Activated effector memory CD4-positive, alpha-beta T cell treated with anti-CD3 and anti-CD28 coated beads, Interleukin-2, amount 50 U/mL, for 16 hours (primary cell): ENCODE data around the gene PTGFRN.
"Not testable (repeated sequence)": the region's sequence is repeated elsewhere in the genome, so short reads cannot be mapped to it uniquely, and the experiment has no call there.

Source experiments
- DNase-seq: peaks from one replicate; pipeline ENCODE4 v3.0.0-alpha.2; 2020

The PTGFRN gene

DNA sequence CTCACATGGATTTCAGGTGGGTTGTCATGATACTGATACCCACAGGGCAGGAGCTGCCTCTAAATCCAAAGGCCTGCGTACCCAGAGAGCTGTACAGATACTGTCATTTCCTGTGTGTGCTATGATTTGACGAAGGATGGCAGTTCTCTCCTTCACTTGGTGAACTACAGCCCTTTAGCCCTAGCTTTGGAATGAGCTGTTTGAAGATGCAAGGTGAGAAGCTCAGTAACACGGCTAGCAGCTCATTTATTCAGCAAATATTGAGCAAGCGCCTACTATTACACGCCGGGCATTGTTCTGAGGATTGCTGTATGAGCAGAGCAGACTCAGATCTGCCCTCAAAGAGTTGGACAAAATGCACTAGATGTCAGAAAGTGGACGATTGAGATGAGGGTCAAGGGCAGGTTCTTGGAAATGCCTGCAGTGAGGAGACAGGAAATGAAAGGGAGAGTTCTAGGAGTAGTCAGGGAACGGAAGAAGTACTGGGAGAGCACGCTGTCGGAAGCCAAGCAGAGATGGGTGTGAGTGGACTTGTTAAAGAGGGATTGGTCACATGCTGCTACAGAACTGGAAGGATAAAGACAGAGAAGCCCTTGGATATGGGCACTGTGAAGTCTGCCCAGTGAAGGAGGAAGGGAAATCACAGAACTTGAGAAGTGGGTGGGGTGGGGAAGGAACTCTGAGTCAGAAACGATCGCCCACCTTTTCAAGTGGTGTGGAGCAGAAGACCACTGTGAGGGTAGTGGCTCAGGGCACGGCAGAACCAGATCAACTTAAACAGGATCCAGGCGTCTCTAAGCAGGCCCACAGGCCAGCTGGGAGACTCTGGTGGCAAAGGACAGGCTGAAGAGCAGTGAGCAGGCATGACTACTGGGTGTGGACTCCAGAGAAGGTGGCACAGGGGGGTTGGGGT, 7.1 kb downstream of the PTGFRN start:
- DNase-seq, result no peak

DNA sequence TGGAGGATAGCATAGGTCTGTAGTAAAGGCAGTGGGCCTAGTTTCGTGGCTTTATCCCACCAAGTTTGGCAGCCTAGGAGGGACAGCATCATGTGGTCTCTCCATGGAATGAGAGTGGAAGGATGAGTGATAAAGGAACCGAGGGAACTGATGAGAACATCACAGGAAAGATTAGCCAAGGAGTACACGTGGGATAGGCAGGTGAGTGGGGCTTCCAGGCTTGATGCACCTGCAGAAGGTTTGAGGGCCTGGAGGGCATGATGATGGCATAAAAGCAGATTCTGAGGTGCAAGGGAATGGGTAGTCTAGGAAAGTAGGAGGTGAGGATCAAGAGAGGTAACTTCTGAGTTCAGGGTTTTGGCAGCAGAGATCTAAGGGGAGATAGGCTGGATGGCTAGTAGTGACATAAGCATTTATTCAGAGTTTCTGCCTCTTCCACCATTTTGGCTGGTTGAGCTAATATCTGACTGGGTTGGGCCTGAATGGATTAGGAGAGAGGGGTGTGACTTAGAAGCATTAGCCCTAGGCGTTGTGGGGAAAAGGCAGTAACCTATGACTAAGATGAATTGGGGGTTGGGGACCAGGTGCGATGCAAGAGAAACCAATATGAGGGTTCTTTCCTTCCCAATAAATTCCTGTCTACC, 9.1 kb downstream of the PTGFRN start:
- no peak for DNase-seq

DNA sequence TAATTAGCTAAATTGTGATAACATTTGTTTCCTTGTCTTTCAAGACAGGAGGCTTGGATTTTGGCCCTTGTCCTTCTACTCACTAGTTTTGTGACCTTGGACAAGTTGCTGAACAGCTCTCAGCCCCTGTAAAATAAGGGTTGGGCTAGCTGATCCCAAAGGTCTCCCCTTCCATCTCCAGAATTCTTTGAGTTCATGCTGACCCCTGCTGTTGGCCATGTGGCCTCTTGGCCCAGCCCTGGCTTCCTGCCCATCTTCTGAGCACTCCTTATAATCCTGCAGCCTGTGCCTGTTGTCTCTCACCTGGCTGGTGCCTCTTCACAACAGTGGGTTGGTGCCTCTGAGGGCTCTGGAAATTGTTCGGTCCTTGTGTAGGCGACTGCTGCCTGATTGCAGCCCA, 10.1 kb downstream of the PTGFRN start:
- no peak for DNase-seq

DNA sequence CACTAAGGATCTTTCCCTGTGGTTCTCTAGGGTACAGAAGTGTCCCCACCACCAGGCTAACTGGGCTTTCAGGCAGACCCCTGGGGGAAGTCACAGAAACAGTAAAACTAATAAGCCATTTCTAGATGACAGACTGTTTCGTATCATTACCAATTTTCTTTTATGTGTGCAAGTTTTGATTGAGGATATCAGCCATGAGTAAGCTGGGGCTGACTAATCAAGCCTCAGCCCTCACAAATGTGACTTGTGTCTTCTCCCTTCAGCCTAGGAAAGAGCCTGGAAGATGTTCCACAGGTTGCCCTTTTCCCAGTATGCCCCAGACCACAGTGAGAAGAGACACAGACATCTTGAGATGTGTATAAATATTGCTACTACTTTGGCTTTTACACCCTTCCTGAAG, 10.5 kb downstream of the PTGFRN start:
- no peak for DNase-seq

DNA sequence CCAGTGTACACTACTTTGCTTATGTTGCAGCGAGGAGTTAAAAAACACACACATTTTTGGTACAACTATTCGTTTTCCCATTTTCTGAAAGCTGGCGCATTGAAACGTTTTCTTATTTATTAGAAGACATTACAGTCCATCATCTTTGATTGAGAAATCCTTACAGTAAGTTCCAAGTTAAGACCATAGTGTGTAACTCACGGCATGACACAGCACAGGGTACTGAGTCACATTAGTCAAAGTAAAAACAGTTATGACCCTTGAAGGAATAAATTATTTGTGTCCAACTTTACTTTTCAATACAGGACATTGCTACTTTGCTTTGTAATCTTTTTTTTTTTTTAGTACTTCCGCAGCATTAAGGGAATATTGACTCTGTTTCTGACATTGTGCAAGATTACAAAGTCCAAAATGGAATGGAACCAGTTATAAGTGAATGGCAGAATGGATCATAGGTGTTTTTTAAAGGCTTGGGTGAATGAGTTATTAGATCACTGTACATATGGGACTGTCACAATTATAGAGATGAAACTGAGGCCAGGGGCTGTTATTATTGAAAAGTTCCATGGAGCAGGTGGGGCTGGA, 11.7 kb downstream of the PTGFRN start:
- no peak for DNase-seq

DNA sequence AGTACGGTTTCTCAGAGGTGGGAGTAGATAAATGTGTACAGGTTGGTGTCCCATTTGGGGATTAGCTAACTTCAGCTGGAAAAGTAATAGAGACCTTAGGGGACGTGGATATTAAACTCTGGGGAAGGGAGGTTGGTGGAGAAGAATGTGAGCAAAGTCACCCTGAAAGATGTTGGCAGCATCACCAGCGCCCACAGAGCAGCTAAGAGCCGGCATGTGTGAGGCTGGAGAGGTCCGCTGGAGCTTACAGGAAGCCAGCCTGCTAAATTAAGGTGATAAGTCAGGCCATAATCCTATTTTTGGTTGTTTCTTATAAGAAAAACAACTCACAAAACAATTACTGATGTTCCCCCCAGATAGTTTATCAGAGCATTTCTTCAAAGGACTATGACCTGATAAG, 12.2 kb downstream of the PTGFRN start:
- no peak for DNase-seq

DNA sequence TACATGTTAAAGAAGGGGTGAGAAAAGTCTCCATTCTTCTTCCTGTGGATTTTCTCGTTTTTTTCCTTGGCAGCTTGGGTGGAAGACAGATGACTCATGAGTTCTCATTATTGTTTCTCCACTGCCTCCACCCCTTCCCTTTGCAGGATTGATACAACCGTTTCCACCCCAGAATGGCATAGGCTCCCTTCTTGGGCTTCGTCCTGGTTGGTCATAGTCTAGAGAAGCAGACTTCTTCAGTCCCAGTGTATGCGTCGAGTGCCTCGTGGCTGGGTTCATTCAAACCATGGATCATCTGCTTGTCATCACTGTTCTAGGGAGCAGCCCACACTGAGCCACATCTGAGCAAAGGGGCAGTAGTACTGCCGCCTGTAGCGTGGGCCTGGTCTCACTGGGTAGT, 13.7 kb downstream of the PTGFRN start:
- no peak for DNase-seq

DNA sequence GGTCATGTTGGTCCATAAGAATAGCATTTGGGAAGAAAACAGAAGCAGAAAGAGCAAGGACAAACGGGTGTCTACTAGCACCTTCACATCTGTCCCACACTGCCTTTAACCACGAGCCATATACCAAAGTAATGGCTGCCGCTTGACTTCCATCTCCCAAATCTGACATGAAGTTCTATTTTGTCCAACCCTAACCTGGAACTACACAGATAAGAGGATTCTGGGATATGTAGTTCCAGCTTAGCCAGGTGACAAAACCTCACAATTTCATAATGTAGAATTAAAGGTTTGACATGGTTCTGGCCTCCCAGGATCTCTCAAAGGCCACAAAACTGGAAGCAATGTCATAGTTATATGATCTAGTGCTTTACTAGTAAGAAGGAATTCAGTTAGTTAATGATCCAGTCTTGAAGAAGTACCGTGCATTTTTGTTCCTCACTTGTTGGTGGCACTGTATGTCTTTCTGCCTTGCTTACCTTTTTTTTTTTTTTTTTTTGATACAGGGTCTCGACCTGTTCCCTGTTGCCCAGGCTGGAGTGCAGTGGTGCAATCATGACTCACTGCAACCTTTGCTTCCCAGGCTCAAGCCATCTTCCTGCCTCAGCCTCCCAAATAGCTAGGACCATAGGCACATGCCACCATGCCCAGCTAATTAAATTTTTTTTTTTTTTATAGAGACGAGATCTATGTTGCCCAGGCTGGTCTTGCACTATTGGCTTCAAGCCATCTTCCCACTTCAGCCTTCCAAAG, 17.5 kb downstream of the PTGFRN start:
- DNase-seq, result no peak

DNA sequence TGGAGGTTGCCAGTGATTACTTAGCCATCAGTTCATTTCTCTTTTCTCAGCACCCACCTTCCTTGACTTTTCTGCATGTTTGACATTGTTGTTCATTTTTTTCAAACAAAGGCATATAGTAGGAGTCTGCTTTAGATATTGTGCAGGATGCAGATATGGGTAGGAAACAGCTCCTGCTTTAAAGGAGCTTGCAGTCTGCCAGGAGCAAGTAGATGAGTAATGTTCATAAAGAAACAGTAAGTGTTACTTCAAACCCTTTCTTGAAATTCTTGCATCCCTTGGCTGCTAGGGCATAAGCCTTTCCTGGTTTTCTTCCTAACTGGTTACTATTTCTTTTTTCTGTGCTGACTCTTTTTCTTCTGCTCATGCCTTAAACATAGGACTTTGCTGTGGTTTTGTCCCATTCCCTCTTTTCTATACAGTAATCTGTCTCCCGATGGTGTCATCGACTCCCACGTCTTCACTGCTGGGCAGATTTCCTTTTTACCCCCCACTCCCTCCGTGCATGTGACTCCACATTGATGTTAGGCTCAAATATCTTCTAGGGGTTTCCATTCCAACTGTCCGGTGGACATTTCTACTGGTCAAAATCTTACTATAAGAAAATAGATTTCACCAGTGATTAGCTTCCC, 20.4 kb downstream of the PTGFRN start:
- no peak for DNase-seq

DNA sequence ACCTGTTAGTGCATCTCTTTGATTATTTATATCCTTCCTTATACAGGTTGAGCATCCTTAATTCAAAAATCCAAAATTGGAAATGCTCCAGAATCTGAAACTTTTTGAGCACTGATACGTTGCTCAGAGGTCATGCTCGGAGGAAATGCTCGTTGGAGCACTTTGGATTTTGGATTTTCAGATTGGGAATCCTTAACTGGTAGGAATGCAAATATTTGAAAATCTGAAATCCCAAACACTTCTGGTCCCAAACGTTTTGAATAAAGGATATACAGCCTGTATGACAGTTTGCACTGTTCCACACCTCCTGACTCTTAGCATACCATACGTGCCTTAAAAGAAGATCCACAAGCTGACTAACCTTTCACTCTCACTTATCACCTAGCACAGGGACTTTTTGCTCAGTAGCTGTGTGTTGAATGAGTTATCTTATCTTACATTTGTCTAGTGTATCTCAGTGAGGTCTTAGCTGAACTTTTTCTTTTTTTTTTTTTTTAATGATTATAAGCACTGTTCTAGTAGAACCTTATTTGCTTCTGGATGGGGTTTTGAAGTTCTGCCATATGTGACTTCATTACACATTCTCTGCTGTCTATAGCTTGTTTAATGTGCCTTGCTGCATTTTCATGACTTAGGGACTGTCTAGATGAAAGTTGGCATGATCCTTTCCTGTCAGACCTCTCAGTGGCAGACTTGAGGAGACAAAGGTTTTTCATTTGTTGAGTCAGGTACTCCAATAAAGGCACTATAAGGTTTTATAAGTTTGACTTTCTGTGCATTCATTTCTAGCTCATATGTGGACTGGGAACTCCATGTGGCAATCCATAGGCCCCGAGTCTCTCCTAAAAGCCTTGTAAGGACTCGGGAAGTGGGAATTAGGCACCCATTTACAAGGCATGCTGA, 21.6 kb downstream of the PTGFRN start:
- DNase-seq, result no peak

DNA sequence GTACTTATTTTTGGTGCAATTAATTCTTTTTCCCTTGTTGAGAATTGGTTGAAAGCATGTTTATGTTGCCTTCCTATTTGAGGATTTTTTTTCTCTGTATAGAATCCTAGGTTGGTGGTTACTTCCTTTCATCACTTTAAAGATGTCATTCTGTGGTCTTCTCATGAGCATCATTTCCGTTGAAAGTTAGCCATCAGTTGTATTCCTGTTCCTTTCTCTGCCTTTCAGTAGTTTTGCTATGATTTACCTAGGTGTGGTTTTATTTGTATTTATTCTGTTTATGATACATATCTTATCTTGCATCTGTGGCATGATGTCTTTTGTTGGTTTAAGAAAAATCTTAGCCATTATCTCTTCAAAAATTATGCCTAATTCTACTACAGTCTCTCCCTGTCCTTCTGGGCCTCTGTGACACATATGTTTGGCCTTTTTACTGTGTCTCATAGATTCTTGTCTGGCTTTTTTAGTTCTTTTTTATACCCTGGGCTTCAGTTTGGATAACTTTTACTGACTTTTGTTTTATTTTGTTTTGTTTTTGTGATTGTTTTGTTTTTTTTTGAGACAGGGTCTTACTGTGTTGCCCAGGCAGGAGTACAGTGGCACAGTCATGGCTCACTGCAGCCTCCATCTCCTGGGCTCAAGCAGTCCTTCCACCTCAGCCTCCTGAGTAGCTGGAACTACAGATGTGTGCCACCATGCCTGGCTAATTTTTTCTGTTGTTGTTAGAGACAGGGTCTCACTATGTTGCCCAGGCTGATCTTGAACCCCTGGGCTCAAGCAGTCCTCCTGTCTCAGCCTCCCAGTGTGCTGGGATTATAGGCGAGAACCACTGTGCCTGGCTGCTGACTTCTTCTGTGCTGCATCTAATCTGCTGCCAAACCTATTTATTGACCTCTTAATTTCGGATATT, 24.1 kb downstream of the PTGFRN start:
- no peak for DNase-seq

DNA sequence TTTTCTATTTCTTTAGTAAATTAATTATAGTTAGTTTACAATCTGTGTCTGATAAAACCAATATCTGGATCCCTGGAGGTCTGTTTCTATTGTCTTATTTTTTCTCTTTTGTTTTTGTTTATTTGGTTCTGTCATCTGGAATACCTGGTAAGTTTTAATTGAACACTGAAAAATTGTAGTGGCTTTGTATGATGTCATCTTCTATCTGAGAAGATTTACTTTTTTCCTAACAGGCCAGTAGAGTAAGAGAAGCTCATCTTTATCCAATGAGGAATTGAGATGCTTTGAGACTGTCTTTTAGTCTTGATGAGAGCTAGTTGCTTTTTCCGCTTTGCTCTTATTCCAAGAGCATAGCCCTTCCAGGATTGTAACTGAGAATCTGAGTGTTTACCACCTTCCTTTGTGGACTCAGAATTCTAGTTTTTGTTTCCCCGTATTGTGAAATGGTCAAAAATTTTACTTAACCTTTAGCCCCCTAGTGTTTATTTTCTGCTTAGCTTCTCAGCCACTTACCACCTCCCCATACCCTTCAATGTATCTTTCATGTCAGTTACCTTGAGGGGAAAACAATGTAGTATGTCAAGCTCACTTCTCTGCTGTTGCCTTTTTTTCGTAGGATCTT, 25.0 kb downstream of the PTGFRN start:
- no peak for DNase-seq

DNA sequence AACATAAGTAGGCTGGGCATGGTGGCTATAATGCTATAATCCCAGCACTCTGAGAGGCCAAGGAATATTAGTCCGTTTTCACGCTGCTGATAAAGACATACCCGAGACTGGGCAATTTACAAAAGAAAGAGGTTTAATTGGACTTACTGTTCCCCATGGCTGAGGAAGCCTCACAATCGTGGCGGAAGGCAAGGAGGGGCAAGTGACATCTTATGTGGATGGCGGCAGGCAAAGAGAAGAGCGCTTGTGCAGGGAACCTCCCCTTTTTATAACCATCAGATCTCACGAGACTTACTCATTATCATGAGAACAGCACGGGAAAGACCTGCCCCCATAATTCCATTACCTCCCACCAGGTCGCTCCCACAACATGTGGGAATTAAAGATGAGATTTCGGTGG, 28.5 kb downstream of the PTGFRN start:
- no peak for DNase-seq

DNA sequence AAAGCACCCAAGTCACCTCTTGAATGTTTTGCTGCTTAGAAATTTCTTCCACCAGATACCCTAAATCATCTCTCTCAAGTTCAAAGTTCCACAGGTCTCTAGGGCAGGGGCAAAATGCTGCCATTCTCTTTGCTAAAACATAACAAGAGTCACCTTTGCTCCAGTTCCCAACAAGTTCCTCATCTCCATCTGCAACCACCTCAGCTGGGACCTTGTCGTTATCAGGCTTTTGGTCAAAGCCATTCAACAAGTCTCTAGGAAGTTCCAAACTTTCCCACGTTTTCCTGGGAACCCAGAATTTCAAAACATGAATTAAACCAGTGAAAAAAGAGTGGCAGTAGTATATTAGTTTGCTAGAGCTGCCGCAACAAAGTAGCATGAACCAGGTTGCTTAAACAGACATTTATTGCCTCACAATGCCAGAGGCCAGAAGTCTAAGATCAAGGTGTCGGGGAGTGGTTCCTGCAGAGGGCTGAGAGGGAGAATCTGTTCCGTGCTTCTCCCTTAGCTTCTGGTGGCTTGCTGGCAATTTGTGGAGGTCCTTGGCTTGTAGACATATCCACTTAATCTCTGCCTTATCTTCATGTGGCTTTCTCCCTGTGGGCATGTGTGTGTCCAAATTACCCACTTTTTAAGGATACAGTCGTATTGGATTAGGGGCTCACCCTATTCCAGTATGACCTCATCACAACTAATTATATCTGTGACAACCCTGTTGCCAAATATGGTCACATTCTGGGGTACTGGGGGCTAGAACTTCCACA, 30.2 kb downstream of the PTGFRN start:
- DNase-seq, result not testable (repeated sequence)

DNA sequence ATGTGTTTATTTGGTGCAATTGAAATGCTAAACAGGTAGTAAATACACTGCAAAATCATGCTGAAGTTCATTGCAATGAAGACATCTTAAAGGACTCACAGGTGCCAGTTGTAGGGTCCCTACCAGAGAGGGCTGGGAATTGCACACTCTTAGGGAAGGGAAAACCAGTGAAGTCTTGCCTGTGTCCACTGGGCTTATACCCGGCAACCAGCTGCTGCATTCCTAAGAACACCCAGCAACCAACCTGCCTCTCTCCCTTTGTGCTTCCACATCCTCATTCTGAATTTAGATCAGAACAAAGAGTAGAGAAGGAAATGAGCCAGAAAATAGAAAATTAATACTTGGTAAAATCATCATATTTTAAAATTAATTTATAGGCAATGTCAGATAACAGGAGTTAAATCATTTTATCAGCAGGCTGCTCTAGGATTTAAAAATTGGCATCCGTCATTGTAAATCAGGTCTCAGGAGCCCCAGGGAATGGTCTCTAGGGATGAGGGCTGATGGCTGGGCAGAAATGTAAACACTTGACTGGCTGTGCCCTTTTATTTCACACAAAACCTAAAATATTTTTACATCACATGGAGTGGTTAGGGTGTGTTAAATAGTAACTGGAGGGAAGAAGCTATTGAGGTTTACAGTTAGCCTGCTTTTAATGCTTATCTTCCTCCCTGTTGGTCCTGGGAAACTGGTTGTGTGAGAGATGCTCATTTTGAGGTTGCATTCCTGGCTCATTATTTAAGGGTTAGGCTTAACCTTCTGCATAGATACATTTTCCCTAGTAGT, 31.3 kb downstream of the PTGFRN start:
- no peak for DNase-seq

DNA sequence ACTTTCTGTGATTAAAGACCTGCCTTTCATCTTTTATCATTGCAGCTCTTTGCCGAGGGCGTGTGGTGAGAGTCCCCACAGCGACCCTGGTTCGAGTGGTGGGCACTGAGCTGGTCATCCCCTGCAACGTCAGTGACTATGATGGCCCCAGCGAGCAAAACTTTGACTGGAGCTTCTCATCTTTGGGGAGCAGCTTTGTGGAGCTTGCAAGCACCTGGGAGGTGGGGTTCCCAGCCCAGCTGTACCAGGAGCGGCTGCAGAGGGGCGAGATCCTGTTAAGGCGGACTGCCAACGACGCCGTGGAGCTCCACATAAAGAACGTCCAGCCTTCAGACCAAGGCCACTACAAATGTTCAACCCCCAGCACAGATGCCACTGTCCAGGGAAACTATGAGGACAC, 32.0 kb downstream of the PTGFRN start:
- no peak for DNase-seq

DNA sequence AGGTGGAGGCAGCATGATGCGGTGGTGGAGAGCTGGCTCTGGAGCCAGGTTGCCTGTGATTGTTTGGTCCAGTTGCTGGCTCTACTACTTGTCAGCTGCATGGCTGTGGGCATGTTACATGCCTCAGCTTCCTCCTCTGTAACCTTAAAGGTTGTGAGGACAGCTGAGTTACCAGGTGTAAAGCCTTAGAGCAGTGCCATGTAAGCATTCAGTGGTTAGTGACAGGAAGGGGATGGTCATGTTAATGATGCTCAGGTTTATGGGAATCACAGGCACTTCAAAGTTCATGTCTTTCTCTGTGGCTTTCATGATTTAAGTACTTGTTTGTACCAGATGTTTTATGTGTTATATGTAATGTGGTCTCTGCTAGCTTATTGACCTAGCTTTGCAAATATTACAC, 32.6 kb downstream of the PTGFRN start:
- DNase-seq, result no peak

DNA sequence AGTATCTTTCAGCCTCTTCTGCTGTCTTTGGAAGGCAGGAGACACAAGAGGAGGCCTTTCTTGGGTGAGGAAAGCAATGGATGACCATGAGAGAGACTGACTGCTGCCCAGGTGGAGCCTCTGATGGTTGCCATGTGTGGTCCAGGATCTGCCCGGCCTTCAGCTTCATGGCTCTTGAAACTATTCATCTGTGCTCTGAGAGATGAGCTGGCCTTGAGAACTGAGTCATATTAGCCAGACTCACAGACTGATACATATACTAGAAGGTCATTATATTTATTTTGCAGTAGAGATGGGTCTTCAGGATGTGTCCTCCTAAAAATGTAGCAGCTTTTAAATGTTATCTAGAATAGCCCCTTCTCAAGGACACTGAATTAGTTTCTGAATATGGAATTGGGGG, 33.7 kb downstream of the PTGFRN start:
- no peak for DNase-seq

DNA sequence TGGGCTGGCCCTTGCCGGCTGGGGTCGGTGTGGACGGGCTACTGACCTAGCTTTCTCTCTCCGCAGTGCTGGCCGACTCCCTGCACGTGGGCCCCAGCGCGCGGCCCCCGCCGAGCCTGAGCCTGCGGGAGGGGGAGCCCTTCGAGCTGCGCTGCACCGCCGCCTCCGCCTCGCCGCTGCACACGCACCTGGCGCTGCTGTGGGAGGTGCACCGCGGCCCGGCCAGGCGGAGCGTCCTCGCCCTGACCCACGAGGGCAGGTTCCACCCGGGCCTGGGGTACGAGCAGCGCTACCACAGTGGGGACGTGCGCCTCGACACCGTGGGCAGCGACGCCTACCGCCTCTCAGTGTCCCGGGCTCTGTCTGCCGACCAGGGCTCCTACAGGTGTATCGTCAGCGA, 34.9 kb downstream of the PTGFRN start:
- no peak for DNase-seq
